B cell (primary cell): Measurements from ENCODE around the gene RECQL. TPM values are rescaled to one million over a fixed set of nuclear protein-coding genes. Genes with fewer than 3 reads are reported as not detected.
A peak's percentile ranks its signal among the peaks of the same experiment; 100 is the strongest.

Source experiments
- ATAC-seq: fragments of 200-7000 bp; cut with Tn5 transposase; one replicate; pipeline ENCODE4 v1.10.0; 2021; ENCODE audit warnings: low read depth, mild to moderate bottlenecking, moderate number of reproducible peaks, moderate library complexity
- CTCF ChIA-PET: fragments of 350-600 bp; sonication (Branson Sonifier 250); formaldehyde crosslinking; loops from one replicate; lab custom pipeline; 2021; ENCODE audit warnings: antibody characterized with exemption, inconsistent platforms; lab: Charles Lee
- POLR2A ChIA-PET: fragments of 350-600 bp; sonication (Branson Sonifier 250); formaldehyde crosslinking; loops from one replicate; lab custom pipeline; 2021; ENCODE audit warnings: antibody characterized with exemption; lab: Charles Lee
- DNase-seq: peaks from one replicate; pipeline ENCODE4 v3.0.0; 2013
- H2AFZ ChIP-seq: 2 replicates; pipeline ENCODE4 v1.6.1; 2012; ENCODE audit warnings: mild to moderate bottlenecking, low read depth, low read length; ENCODE audit not compliant: insufficient read depth, poor library complexity, severe bottlenecking
- H3K27ac ChIP-seq, 2 donors: 1 replicate in 1 of 2; 2 replicates in 1 of 2; pipeline ENCODE4 v1.5.1; 2012 to 2013; ENCODE audit warnings: low read length in 2 of 2, mild to moderate bottlenecking in 2 of 2, moderate library complexity in 1 of 2
- H3K27me3 ChIP-seq, 4 experiments: fragments of 200-600 bp in 1 of 4; sonication (generic) in 1 of 4; replicated peaks in 1 of 4; 1 replicate in 2 of 4; 2 replicates in 2 of 4; pipeline versions ENCODE4 v1.6.1 to v1.7.0; 2013 to 2016; ENCODE audit warnings: low read length in 3 of 4, mild to moderate bottlenecking in 2 of 4, mixed read lengths in 1 of 4, moderate library complexity in 1 of 4; ENCODE audit not compliant: insufficient read depth in 4 of 4, control insufficient read depth in 3 of 4; ENCODE audit errors: control extremely low read depth in 1 of 4
- H3K36me3 ChIP-seq, 2 experiments: replicated peaks in 1 of 2; 1 replicate in 1 of 2; 2 replicates in 1 of 2; pipeline versions ENCODE4 v1.6.1 to v1.7.1; 2013; ENCODE audit warnings: low read length in 1 of 2; ENCODE audit not compliant: insufficient read depth in 2 of 2, control insufficient read depth in 1 of 2; ENCODE audit errors: control extremely low read depth in 1 of 2, extremely low read depth in 1 of 2
- H3K4me1 ChIP-seq, 2 donors: fragments of 200-600 bp in 1 of 2; sonication (generic) in 1 of 2; 1 replicate in 1 of 2; 2 replicates in 1 of 2; pipeline versions ENCODE4 v1.5.1 to v1.6.1; 2013 to 2017; ENCODE audit warnings: low read length in 2 of 2; ENCODE audit not compliant: control insufficient read depth in 2 of 2, insufficient read depth in 2 of 2
- H3K4me2 ChIP-seq: replicated peaks from 2 replicates; pipeline ENCODE3; 2012; ENCODE audit warnings: mild to moderate bottlenecking, low read depth, low read length; ENCODE audit not compliant: poor library complexity, severe bottlenecking
- H3K4me3 ChIP-seq, 5 experiments: fragments of 200-600 bp in 1 of 5; sonication (generic) in 1 of 5; 1 replicate in 3 of 5; 2 replicates in 2 of 5; pipeline versions ENCODE4 v1.5.1 to v1.7.0; 2011 to 2016; ENCODE audit warnings: low read length in 4 of 5, mild to moderate bottlenecking in 4 of 5, low read depth in 2 of 5, control low read depth in 1 of 5, moderate library complexity in 1 of 5; ENCODE audit not compliant: insufficient read depth in 1 of 5; ENCODE audit errors: control extremely low read depth in 1 of 5, extremely low read depth in 1 of 5
- H3K79me2 ChIP-seq: fragments of 200-600 bp; sonication (generic); one replicate; pipeline ENCODE4 v1.6.0; 2016; ENCODE audit warnings: low read length; ENCODE audit not compliant: control insufficient read depth, insufficient read depth
- H3K9ac ChIP-seq: fragments of 200-600 bp; sonication (generic); 2 replicates; pipeline ENCODE4 v1.6.1; 2017; ENCODE audit warnings: mild to moderate bottlenecking, low read length, moderate library complexity
- H3K9me3 ChIP-seq, 3 donors: one replicate each; pipeline versions ENCODE4 v1.6.1 to v1.7.1; 2013; ENCODE audit warnings: low read length in 2 of 3; ENCODE audit not compliant: control insufficient read depth in 2 of 3, insufficient read depth in 1 of 3; ENCODE audit errors: control extremely low read depth in 1 of 3
- H4K20me1 ChIP-seq: 2 replicates; pipeline ENCODE4 v1.6.0; 2012; ENCODE audit warnings: mild to moderate bottlenecking, low read length; ENCODE audit not compliant: insufficient read depth, control insufficient read depth, poor library complexity, severe bottlenecking
- H3K27ac Mint-ChIP-seq: one replicate; pipeline ENCODE4 v1.8.0; 2021; ENCODE audit warnings: mixed read lengths
- H3K27me3 Mint-ChIP-seq: one replicate; pipeline ENCODE4 v1.8.0; 2021; ENCODE audit warnings: mixed read lengths
- H3K4me1 Mint-ChIP-seq: one replicate; pipeline ENCODE4 v1.8.0; 2021; ENCODE audit warnings: mixed read lengths
- H3K4me3 Mint-ChIP-seq: one replicate; pipeline ENCODE4 v1.8.0; 2021; ENCODE audit warnings: mixed read lengths
- H3K9me3 Mint-ChIP-seq: one replicate; pipeline ENCODE4 v1.8.0; 2022; ENCODE audit warnings: mixed read lengths; ENCODE audit not compliant: insufficient read depth
- EZH2 ChIP-seq: IDR thresholded peaks from 2 replicates; pipeline ENCODE4 v1.6.1; 2012; ENCODE audit warnings: borderline replicate concordance, low read depth, mild to moderate bottlenecking, moderate library complexity, low read length; ENCODE audit not compliant: insufficient read depth, poor library complexity, severe bottlenecking
- WGBS: methylation state at CpG from one replicate; pipeline ENCODE4 v1.1.5; 2013; ENCODE audit warnings: missing lambda C conversion rate; ENCODE audit not compliant: insufficient coverage; 5-methylcytosine and 5-hydroxymethylcytosine counted together
- intact Hi-C: fragments of 100-400 bp; cut with micrococcal nuclease; formaldehyde crosslinking; loops from one replicate; pipeline ENCODE4 v1.10.0; 2022
- polyA plus RNA-seq: library from polyadenylated mRNA; depleted of rRNA; stranded (reverse); fragments of >200 nt; gene quantifications from 2 replicates; pipeline ENCODE4 v1.2.3, GENCODE V29; 2012
- total RNA-seq, 2 donors: library from RNA; stranded (reverse); fragments of 120-200 nt in 1 of 2; gene quantifications; 1 replicate in 1 of 2; 2 replicates in 1 of 2; pipeline versions ENCODE4 v1.2.3 to v1.2.4, GENCODE V29; 2013 to 2022
- TF ChIP-seq, protein P1 (sequence below): fragments of 200-600 bp; IDR thresholded peaks from one replicate; pipeline ENCODE4 v1.8.0; 2022; ENCODE audit warnings: antibody characterized with exemption, mild to moderate bottlenecking

Gene RECQL
- total and polyA plus RNA-seq, 2 donors (not counting 1 experiment from before 2014, with no cell fraction given), result 13.9 to 54.8 TPM

DNA sequence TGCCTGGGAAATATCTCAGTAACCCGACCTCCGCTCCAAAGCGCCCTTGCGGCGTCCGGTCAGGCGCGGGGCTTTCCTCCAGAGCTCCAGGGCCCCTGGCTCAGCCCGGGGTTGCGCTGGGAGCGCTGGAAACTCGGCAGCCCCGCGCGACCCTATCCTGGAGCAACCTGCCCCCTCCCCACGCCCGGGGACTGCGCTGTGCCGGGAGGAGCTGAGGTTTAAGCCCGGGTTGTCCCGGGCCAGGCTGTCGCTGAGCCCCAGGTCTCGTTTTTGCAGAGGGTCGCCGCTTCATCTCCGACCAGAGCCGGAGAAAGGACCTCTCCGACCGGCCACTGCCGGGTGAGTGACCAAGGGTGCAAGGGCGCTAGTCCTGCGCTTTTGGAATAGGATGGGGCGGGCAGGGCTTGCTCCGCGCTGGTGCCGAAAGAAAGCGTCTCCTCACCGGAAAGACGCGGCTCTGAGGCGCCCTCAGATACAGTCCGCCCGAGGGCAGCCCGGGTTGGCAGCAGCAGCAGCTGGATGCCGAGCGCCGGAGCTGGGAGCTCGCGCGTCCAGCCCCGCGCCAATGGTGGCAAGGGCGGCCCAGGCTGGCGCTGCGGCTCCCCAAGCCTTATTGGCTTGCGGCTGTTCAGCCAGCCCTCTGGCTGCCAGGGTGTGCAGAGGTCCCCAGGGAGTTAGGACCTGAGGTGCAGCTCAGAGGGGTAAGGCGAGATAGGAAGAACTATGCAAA is 26.2 kb upstream of the RECQL start:
- TF ChIP-seq, protein P1, sequence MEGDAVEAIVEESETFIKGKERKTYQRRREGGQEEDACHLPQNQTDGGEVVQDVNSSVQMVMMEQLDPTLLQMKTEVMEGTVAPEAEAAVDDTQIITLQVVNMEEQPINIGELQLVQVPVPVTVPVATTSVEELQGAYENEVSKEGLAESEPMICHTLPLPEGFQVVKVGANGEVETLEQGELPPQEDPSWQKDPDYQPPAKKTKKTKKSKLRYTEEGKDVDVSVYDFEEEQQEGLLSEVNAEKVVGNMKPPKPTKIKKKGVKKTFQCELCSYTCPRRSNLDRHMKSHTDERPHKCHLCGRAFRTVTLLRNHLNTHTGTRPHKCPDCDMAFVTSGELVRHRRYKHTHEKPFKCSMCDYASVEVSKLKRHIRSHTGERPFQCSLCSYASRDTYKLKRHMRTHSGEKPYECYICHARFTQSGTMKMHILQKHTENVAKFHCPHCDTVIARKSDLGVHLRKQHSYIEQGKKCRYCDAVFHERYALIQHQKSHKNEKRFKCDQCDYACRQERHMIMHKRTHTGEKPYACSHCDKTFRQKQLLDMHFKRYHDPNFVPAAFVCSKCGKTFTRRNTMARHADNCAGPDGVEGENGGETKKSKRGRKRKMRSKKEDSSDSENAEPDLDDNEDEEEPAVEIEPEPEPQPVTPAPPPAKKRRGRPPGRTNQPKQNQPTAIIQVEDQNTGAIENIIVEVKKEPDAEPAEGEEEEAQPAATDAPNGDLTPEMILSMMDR, result no peak
- no peak for TF ChIP-seq EZH2
- Mint-ChIP-seq H3K9me3 (peaks cover 9% of the 10 kb centered on the region), H3K27ac (peak overlapping the region; percentile 54), H3K27me3 (peaks cover 23% of the 10 kb centered on the region), H3K4me1 (peaks cover 12% of the 10 kb centered on the region), H3K4me3 (peak overlapping the region; percentile 82)
- ATAC-seq (peak; percentile 98), DNase-seq (peak; percentile 78)
- peak overlapping the region; percentile 38 to 70 (median 61) for H3K4me3 ChIP-seq
- peak overlapping the region; percentile 88 for H3K4me2 ChIP-seq
- no peak overlapping the region for H3K27ac ChIP-seq
- peaks cover 6 to 9% of the 10 kb centered on the region in 2 donors for H3K4me1 ChIP-seq
- no peaks in the 10 kb centered on the region for H3K36me3 ChIP-seq
- H3K79me2 ChIP-seq, result no peaks in the 10 kb centered on the region
- peaks cover 0 to 14% (median 9%) of the 10 kb centered on the region in 4 experiments for H3K27me3 ChIP-seq
- peak overlapping the region; percentile 70 for H3K9ac ChIP-seq
- POLR2A ChIA-PET, result interaction anchor here (0.6 to 1.4 kb wide), 2 partner anchors 26 to 126 kb away, joined by 3 to 6 read pairs; partner anchors contain the start of genes GOLT1B and RECQL
- peak overlapping the region; percentile 95 for H2AFZ ChIP-seq
- H4K20me1 ChIP-seq, result no peaks in the 10 kb centered on the region
- intact Hi-C loops, result loop anchor here (2.0 to 5.0 kb wide), 2 partner anchors 27 to 130 kb away; partner anchors contain the start of genes GOLT1B, LDHB and RECQL
- CTCF ChIA-PET, result interaction anchor here (1.5 kb wide), 1 partner anchor 11 kb away, joined by 5 read pairs; no protein-coding TSS in a partner anchor
- WGBS, result under 1% methylated on average over 56 of the region's 57 CpGs
- H3K9me3 ChIP-seq, result peaks cover 0 to 2% (median 0%) of the 10 kb centered on the region in 3 donors
